ENCODE results near the gene PCF11. TPM values are rescaled to one million over a fixed set of nuclear protein-coding genes. Genes with fewer than 3 reads are reported as not detected.

Gene PCF11
- total and polyA plus RNA-seq, 2 of the 13 experiments (the other 11 are each of a cell fraction or from before 2014, with no cell fraction given) = 40.3 to 47.7 TPM

- TF ChIP-seq PAXIP1 (CRISPR knock-in tag; conservative IDR thresholded peaks at IDR 0.05) = 0 out of 2 replicates have a peak, but pooled peaks have one; percentile 12
- TF ChIP-seq GABPB1 (CRISPR knock-in tag; IDR thresholded peaks at IDR 0.05) = no peak; the same call in 1 of the 2 replicates
- TF ChIP-seq ZNF776 (CRISPR knock-in tag; IDR thresholded peaks at IDR 0.05) = no peak
- TF ChIP-seq YY1 (IDR thresholded peaks at IDR 0.05; ENCODE audit: insufficient read depth, insufficient replicate concordance, low read depth, low read length) = peak; percentile 87
- TF ChIP-seq RXRA (CRISPR knock-in tag; IDR thresholded peaks at IDR 0.05) = 0 out of 2 replicates have a peak, but pooled peaks have one; percentile 7
- TF ChIP-seq ZNF468 (CRISPR knock-in tag; IDR thresholded peaks at IDR 0.05) = no peak
- TF ChIP-seq ZNF670 (CRISPR knock-in tag; IDR thresholded peaks at IDR 0.05; ENCODE audit: borderline replicate concordance) = no peak
- TF ChIP-seq ARID2 (CRISPR knock-in tag; IDR thresholded peaks at IDR 0.05; ENCODE audit: borderline replicate concordance) = 0 out of 2 replicates have a peak, but pooled peaks have one; percentile 47
- no peak for TF ChIP-seq HNF4A (CRISPR knock-in tag; IDR thresholded peaks at IDR 0.05)
- TF ChIP-seq MXD4 (CRISPR knock-in tag; IDR thresholded peaks at IDR 0.05) = no peak
- 0 out of 2 replicates have a peak, but pooled peaks have one; percentile 5 for TF ChIP-seq ZNF333 (CRISPR knock-in tag; IDR thresholded peaks at IDR 0.05; ENCODE audit: borderline replicate concordance)
- TF ChIP-seq ZNF3 (CRISPR knock-in tag; IDR thresholded peaks at IDR 0.05) = no peak
- peak; percentile 2; the same call in 1 of the 2 replicates for TF ChIP-seq ZSCAN21 (CRISPR knock-in tag; IDR thresholded peaks at IDR 0.05; ENCODE audit: borderline replicate concordance)
- 0 out of 2 replicates have a peak, but pooled peaks have one; percentile 39 for TF ChIP-seq HOXA5 (CRISPR knock-in tag; IDR thresholded peaks at IDR 0.05)
- TF ChIP-seq NAIF1 (CRISPR knock-in tag; IDR thresholded peaks at IDR 0.05; ENCODE audit: borderline replicate concordance) = no peak
- 0 out of 2 replicates have a peak, but pooled peaks have one; percentile 41 for TF ChIP-seq ZNF558 (CRISPR knock-in tag; IDR thresholded peaks at IDR 0.05; ENCODE audit: borderline replicate concordance)
- TF ChIP-seq ZFP90 (CRISPR knock-in tag; IDR thresholded peaks at IDR 0.05; ENCODE audit: borderline replicate concordance) = 0 out of 2 replicates have a peak, but pooled peaks have one; percentile 67
- TF ChIP-seq ASH2L (IDR thresholded peaks at IDR 0.05; ENCODE audit: insufficient read length, low read depth, low read length) = peak; percentile 61
- no peak for TF ChIP-seq HNF1A (IDR thresholded peaks at IDR 0.05; ENCODE audit: low read depth)
- TF ChIP-seq HNF1A (CRISPR knock-in tag; IDR thresholded peaks at IDR 0.05; ENCODE audit: borderline replicate concordance) = peak; percentile 31; the same call in 1 of the 2 replicates
- TF ChIP-seq RELA (CRISPR knock-in tag; IDR thresholded peaks at IDR 0.05) = no peak
Observed at GRCh38 chr11:83157594-83158356, 844 bp downstream of the PCF11 start (continued).
